GM12872 (cell line): ENCODE results near the gene NUP153.

ENCODE experiments used
- CTCF ChIP-seq: IDR thresholded peaks from 3 replicates; pipeline ENCODE4 v1.5.1; 2011; ENCODE audit warnings: low read depth, mild to moderate bottlenecking, low read length, moderate library complexity; ENCODE audit not compliant: insufficient read depth

Gene NUP153

GRCh38 chr6:17684134-17684533 is 22.6 kb downstream of the NUP153 start:
- no peak for TF ChIP-seq CTCF

DNA sequence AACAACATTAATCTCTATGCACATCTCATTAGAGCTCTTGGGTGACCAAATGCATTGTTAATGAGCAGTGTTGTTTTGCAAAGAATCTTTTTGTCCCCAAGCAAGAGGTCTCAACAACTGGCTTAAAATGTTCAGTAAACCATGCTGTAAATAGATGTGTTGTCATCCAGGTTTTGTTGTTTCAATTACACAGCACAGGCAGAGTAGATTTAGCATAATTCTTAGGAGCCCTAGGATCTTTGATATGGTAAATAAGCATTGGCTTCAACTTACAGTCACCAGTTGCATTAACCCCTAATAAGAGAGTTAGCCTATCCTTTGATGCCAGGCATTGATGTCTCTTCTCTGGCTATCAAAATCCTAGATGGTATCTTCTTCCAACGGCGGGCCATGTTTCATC is 23.3 kb downstream of the NUP153 start:
- TF ChIP-seq CTCF, result no peak

GRCh38 chr6:17679726-17680125 is 27.0 kb downstream of the NUP153 start:
- TF ChIP-seq CTCF, result no peak

DNA sequence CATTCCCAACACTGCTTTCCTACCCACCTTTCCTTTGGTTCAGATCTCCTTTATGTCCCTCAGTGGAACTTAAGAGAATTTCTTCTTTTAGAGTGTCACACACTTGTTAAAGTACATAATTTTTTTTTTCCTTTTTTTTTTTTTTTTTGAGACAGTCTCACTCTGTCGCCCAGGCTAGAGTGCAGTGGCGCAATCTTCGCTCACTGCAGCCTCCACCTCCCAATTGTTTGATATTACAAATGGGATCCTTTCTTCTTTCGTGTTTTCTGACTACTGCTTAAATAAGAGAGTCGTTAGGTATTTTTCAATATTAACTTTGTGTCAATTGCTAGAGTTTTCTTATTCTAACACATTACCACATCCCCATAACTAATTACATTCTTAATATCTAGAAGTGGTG is 29.1 kb downstream of the NUP153 start:
- no peak for TF ChIP-seq CTCF

- TF ChIP-seq CTCF, result no peak
These were observed 33.0 kb downstream of the NUP153 start for GRCh38 chr6:17673543-17674254.

DNA sequence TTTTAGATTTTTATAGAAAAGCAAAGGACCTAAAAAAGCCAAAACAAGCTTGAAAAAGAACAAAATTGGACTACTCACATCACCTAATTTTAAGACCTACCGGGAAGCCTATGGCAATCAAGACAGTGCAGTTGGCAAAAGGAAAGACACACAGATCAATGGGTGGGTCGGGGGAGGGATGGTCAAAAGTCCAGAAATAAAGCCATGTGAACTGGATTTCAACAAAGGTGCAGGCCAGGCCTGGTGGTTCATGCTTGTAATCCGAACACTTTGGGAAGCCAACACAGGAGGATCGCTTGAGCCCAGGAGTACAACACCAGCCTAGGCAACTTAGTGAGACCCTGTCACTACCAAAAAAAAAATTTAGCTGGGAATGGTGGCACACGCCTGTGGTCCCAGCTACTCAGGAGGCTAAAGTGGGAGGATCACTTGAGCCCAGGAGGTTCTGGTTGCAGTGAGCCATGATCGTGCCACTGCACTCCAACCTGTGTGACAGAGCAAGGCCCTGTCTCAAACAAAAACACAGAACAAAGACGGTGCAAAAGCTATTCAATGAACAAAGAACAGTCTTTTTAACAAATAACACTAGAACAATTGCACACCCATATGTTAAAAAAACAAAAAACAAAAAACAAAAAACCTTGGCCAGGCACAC is 34.5 kb downstream of the NUP153 start:
- no peak for TF ChIP-seq CTCF

- no peak for TF ChIP-seq CTCF
These were observed 40.1 kb downstream of the NUP153 start for GRCh38 chr6:17666646-17667045.
